Naive B cell (primary cell): ENCODE measurements around the gene MAP3K6. TPM values are rescaled to one million over a fixed set of nuclear protein-coding genes. Genes with fewer than 3 reads are reported as not detected.
"Not testable (repeated sequence)": the region's sequence is repeated elsewhere in the genome, so short reads cannot be mapped to it uniquely, and the experiment has no call there.

Experiments
- ATAC-seq, 2 donors: fragments of 150-1000 bp; cut with Tn5 transposase; 2 replicates each; pipeline ENCODE4 v1.10.0; 2021; ENCODE audit warnings: low read depth in 2 of 2, mild to moderate bottlenecking in 2 of 2, moderate library complexity in 2 of 2
- DNase-seq: peaks from one replicate; pipeline ENCODE4 v3.0.0; 2022
- H3K27ac Mint-ChIP-seq, 6 donors: one replicate each; pipeline ENCODE4 v1.8.0; 2020 to 2022; ENCODE audit warnings: mild to moderate bottlenecking in 6 of 6, mixed read lengths in 6 of 6, moderate library complexity in 5 of 6, inconsistent platforms in 2 of 6
- H3K27me3 Mint-ChIP-seq, 3 donors: one replicate each; pipeline ENCODE4 v1.8.0; 2021 to 2022; ENCODE audit warnings: mixed read lengths in 3 of 3, mild to moderate bottlenecking in 1 of 3
- H3K36me3 Mint-ChIP-seq, 2 donors: one replicate each; pipeline ENCODE4 v1.8.0; 2020 to 2022; ENCODE audit warnings: mixed read lengths in 2 of 2, inconsistent platforms in 1 of 2, mild to moderate bottlenecking in 1 of 2
- H3K4me1 Mint-ChIP-seq, 3 donors: one replicate each; pipeline ENCODE4 v1.8.0; 2020 to 2022; ENCODE audit warnings: mixed read lengths in 3 of 3, inconsistent platforms in 1 of 3, mild to moderate bottlenecking in 1 of 3, moderate library complexity in 1 of 3
- H3K4me3 Mint-ChIP-seq, 8 donors: one replicate each; pipeline ENCODE4 v1.8.0; 2020 to 2022; ENCODE audit warnings: mild to moderate bottlenecking in 8 of 8, mixed read lengths in 8 of 8, moderate library complexity in 8 of 8, inconsistent platforms in 2 of 8
- H3K9me3 Mint-ChIP-seq, 7 donors: one replicate each; pipeline ENCODE4 v1.8.0; 2020 to 2022; ENCODE audit warnings: mixed read lengths in 7 of 7, mild to moderate bottlenecking in 5 of 7, inconsistent platforms in 2 of 7, moderate library complexity in 1 of 7
- polyA plus RNA-seq, 6 donors: library from polyadenylated mRNA; unstranded; fragments of 300-500 nt; fragmentation: Illumina TruSeq; gene quantifications; one replicate each; pipeline ENCODE4 v1.2.3, GENCODE V29; 2021; ENCODE audit warnings: low read depth in 6 of 6

Gene MAP3K6
- polyA plus RNA-seq, 6 donors from 2014 or later: 0.80 to 2.7 (median 2.0) TPM; not detected in 1

- peaks cover 0 to 11% (median 0%) of the 10 kb centered on the region in 3 donors for H3K27me3 Mint-ChIP-seq
- H3K9me3 Mint-ChIP-seq: no peaks in the 10 kb centered on the region
- peak overlapping the region in 7 of 8 donors; percentile 43 to 85 (median 76) for H3K4me3 Mint-ChIP-seq
- H3K4me1 Mint-ChIP-seq: peaks cover 25 to 36% (median 26%) of the 10 kb centered on the region in 3 donors
- H3K27ac Mint-ChIP-seq: peak overlapping the region in 5 of 6 donors; percentile 49 to 90 (median 84)
- no peak for DNase-seq
- ATAC-seq: no peak
- H3K36me3 Mint-ChIP-seq: no peaks in the 10 kb centered on the region
These were observed 26.2 kb upstream of the MAP3K6 start for GRCh38 chr1:27392778-27393635.

DNA sequence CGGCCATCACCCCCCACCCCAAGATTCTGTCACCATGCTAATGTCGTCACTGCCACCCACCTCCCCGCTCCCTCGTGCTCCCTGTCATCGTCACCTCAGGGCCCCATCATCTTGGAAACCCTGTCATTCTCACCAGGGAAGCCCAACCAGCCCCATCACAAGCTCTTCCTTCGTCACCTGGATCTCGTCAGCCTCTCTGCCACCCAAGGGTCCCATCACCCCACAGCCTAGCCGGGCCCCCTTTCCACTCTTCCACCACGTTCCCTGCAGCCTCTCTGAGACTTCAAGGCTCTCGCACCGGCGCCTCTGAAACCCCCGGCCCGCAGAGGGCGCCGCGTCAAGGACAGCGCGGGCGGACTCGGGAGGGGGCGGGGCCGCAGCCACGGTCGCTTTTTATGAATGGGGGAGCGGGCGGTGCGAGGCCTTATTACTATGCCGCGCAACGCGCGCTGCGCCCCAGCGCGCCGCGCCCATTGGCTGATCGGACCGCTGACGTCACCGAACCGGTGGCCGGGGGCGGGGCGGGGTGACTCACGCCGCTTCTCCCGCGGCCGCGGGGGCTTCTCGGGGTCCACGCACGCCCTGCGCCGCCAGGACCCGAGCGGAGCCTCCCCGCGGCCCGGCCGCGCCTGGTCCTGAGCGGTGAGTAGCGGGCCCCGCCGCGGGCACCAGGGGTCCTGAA, 25.5 kb upstream of the MAP3K6 start, which contains the start of gene GPR3:
TSS of gene GPR3 (plus strand) at position 527 of the 682 bp plus-strand sequence. CDS start 1,177 bp downstream, outside the sequence.
- peak; percentile 86 to 91 for ATAC-seq
- peak; percentile 89 for DNase-seq
- Mint-ChIP-seq H3K36me3 (no peaks in the 10 kb centered on the region), H3K27ac (peak within 1 kb of the TSS; percentile 82 to 98 (median 92)), H3K27me3 (peaks cover 0 to 11% (median under 1%) of the 10 kb centered on the region in 3 donors), H3K4me1 (peaks cover 25 to 36% (median 26%) of the 10 kb centered on the region in 3 donors), H3K9me3 (no peaks in the 10 kb centered on the region), H3K4me3 (peak within 1 kb of the TSS; percentile 48 to 91 (median 86))

GRCh38 chr1:27391511-27392095, 24.8 kb upstream of the MAP3K6 start:
- Mint-ChIP-seq H3K9me3 (no peaks in the 10 kb centered on the region), H3K36me3 (no peaks in the 10 kb centered on the region), H3K27me3 (peaks cover 0 to 11% (median 6%) of the 10 kb centered on the region in 3 donors), H3K4me1 (peaks cover 25 to 36% (median 26%) of the 10 kb centered on the region in 3 donors), H3K4me3 (peak overlapping the region in 7 of 8 donors; percentile 48 to 90 (median 85)), H3K27ac (peak overlapping the region in 4 of 6 donors; percentile 85 to 98 (median 92))
- peak in 1 of 2 donors; percentile 15 for ATAC-seq
- no peak for DNase-seq

- ATAC-seq: no peak
- DNase-seq: peak; percentile 69
- Mint-ChIP-seq H3K27me3 (peaks cover 0 to 16% (median 6%) of the 10 kb centered on the region in 3 donors), H3K4me1 (peaks cover 18 to 32% (median 19%) of the 10 kb centered on the region in 3 donors), H3K9me3 (no peaks in the 10 kb centered on the region), H3K27ac (peak overlapping the region in 1 of 6 donors; percentile 78), H3K36me3 (no peaks in the 10 kb centered on the region), H3K4me3 (peak overlapping the region in 1 of 8 donors; percentile 51)
These were observed 21.7 kb upstream of the MAP3K6 start for GRCh38 chr1:27388337-27389005.

- not testable (repeated sequence) for DNase-seq, H3K27ac Mint-ChIP-seq, ATAC-seq, H3K36me3 Mint-ChIP-seq, H3K9me3 Mint-ChIP-seq, H3K4me3 Mint-ChIP-seq
- Mint-ChIP-seq H3K27me3 (peaks cover 0 to 11% (median 6%) of the 10 kb centered on the region in 3 donors), H3K4me1 (peaks cover 16 to 22% (median 18%) of the 10 kb centered on the region in 3 donors)
These were observed 18.0 kb upstream of the MAP3K6 start for GRCh38 chr1:27384797-27385196.

DNA sequence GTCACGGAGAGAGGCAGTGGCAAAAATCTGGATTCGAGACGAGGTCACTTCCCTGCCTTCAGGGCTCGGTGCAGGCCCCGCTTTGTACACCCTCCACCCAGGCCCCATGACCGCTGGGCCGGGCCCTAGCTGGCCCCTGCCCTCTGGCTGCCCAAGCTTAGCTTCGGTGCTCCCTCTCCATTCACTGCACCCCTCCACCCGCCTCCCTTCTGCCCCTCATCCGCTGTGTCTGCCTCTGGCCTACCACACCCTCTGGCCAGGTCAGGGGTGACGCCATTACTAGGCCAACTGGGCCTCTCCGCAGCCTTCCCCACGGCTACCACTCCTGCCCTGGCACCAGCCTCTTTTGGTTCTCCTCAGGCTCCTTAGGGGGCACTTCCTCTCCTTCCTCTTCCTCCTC, 16.9 kb upstream of the MAP3K6 start:
- Mint-ChIP-seq H3K4me3 (peak overlapping the region in 2 of 8 donors; percentile 41 to 66), H3K9me3 (no peaks in the 10 kb centered on the region), H3K27me3 (peaks cover 0 to 8% (median 6%) of the 10 kb centered on the region in 3 donors), H3K27ac (no peak overlapping the region), H3K4me1 (peaks cover 13 to 21% (median 16%) of the 10 kb centered on the region in 3 donors), H3K36me3 (no peaks in the 10 kb centered on the region)
- ATAC-seq: no peak
- no peak for DNase-seq

- Mint-ChIP-seq H3K4me1 (peaks cover 8 to 18% (median 12%) of the 10 kb centered on the region in 3 donors), H3K27me3 (peaks cover 0 to 6% (median 5%) of the 10 kb centered on the region in 3 donors), H3K36me3 (no peaks in the 10 kb centered on the region), H3K27ac (peak within 1 kb of the TSS in 2 of 6 donors; percentile 57 to 89), H3K9me3 (no peaks in the 10 kb centered on the region), H3K4me3 (peak within 1 kb of the TSS in 4 of 8 donors; percentile 24 to 66 (median 33))
- ATAC-seq (peak; percentile 31 to 37), DNase-seq (no peak)
These were observed 16.4 kb upstream of the MAP3K6 start, which contains the start of gene CD164L2 for GRCh38 chr1:27383039-27383605. TSS of gene CD164L2 (minus strand) at chr1:27383333. CDS start at chr1:27383239, 94 bp downstream.

GRCh38 chr1:27381969-27382762, 15.4 kb upstream of the MAP3K6 start:
- H3K36me3 Mint-ChIP-seq: no peaks in the 10 kb centered on the region
- DNase-seq: peak; percentile 29
- H3K9me3 Mint-ChIP-seq: no peaks in the 10 kb centered on the region
- peaks cover 0 to 5% (median 5%) of the 10 kb centered on the region in 3 donors for H3K27me3 Mint-ChIP-seq
- H3K4me1 Mint-ChIP-seq: peaks cover 8 to 18% (median 12%) of the 10 kb centered on the region in 3 donors
- no peak overlapping the region for H3K4me3 Mint-ChIP-seq
- peak; percentile 95 to 97 for ATAC-seq
- peak overlapping the region in 2 of 6 donors; percentile 8 to 89 for H3K27ac Mint-ChIP-seq

DNA sequence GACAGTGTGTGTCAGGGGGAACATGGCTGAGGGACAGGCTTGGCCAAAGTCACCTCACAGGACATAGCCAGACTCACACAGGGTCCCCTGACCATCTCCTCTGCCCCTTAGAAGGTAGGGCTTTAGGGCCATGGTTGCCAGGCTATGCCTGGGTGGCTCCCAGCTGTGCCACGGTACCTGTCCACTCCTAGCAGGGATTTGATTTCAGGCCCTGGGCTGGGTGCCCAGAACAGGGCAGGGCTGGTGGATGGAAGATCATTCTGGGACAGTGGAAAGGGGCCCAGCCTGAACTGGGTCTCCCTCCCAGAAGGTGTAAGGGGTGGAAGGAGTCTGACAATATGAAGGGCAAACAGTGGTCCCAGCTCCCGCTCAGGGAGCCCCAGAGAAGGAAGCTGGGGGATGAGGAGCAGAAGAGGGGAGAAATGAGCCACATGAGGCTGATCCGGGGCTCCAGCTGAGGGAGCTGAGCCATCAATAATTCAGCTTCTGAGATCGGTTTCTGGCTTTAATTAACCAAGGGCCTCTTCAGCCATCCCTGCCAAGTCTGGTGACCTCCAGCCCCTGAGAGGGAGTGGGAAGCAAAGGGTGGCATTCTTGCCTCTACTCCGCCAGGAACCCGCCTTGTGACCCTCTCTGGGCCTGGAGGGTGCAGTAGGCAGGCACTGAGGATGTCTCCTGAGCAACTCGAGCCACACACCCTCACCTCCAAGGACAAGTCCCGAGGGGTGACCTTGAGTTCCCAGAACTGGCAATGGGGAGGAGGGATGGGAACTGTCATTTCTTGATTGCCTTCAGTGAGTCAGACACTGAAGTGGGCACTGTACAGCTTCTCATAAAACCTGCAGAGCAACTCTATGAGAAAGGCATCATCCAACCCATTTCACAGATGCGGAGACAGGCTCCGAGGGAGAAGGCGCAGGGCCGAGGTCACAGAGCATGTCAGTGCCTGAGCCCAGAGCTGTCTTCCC, 14.3 kb upstream of the MAP3K6 start:
- Mint-ChIP-seq H3K27me3 (peaks cover 0 to 5% (median 0%) of the 10 kb centered on the region in 3 donors), H3K36me3 (no peaks in the 10 kb centered on the region), H3K4me3 (no peak overlapping the region), H3K4me1 (peaks cover 8 to 18% (median 12%) of the 10 kb centered on the region in 3 donors), H3K9me3 (no peaks in the 10 kb centered on the region), H3K27ac (no peak overlapping the region)
- ATAC-seq (no peak), DNase-seq (no peak)

DNA sequence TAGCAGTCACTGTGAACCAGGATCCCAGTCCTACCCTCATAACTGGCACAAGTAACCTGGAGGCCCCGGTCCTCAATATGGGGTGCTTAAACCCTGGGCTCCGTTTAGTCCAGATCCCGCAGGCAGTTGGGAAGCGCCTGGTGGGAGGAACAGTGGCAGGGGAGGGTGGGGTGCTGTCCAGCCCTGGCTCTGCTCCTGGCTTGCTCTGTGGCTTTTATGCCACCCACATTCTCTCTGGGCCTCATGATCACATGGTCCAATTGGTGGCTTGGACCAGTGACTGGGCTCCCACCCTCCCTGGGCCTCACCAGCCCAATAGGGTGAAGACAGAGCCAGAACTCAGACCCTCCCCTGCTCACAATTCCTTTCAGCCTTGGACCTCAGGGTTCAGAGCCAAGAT, 13.5 kb upstream of the MAP3K6 start:
- DNase-seq: no peak
- ATAC-seq: no peak
- Mint-ChIP-seq H3K4me3 (no peak overlapping the region), H3K4me1 (peaks cover 8 to 18% (median 16%) of the 10 kb centered on the region in 3 donors), H3K36me3 (no peaks in the 10 kb centered on the region), H3K27me3 (peaks cover 0 to 5% (median 0%) of the 10 kb centered on the region in 3 donors), H3K27ac (no peak overlapping the region), H3K9me3 (no peaks in the 10 kb centered on the region)
